HG02852 (cell line): ENCODE measurements around the gene IRX5.
A peak's percentile ranks its signal among the peaks of the same experiment; 100 is the strongest.

ENCODE experiments used
- ATAC-seq: cut with Tn5 transposase; IDR thresholded peaks from one replicate; pipeline ENCODE4 v1.9.1; 2021; ENCODE audit warnings: mild to moderate bottlenecking, moderate library complexity; ENCODE audit not compliant: unreplicated experiment

IRX5 gene

DNA sequence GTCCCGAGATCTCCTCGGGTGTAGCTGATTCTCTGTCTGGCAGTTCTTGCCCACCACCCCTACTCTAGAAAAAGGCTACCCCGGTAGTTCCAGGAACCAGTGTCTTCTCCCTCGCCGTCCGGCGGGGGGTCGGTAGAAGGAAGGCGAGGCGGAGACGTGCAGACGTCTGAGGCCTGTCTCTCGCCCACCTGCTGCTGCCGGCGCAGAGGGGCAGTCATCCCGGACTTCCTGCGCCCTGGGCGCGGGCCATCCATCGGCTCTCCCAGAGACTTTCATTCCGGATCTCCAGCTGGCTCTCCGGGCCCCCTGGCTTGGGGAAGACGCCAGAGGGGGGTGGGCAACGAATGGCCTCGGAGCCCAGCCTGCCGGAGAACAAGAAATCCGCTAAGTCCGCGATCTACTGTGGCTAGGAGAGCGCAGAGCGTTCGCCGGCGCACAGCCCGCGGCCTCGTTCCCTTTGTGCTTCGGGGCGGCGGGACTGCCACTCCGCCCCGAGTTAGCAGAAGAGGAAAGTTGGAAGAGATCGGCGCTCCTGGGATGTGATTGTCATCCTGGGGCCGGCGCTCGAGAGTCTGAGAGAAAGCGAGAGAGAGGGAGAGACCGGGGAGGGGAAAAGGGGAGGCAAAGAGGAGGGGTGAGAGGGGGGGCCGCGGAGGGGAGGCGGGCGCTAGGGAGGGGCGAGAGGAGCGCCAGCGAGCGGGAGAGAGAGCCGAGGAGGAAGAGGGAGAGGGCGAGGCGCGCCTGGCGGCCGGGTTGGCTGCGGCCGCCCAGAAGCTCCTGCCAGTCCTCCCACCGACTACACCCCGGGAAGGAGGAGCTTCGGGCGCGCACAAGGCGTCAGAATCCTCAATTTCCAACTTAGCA, at the start of gene IRX5:
IRX5 (plus strand) TSS at position 861 of the 864 bp plus-strand sequence. CDS start 334 bp downstream, outside the sequence.
- ATAC-seq: no peak

DNA sequence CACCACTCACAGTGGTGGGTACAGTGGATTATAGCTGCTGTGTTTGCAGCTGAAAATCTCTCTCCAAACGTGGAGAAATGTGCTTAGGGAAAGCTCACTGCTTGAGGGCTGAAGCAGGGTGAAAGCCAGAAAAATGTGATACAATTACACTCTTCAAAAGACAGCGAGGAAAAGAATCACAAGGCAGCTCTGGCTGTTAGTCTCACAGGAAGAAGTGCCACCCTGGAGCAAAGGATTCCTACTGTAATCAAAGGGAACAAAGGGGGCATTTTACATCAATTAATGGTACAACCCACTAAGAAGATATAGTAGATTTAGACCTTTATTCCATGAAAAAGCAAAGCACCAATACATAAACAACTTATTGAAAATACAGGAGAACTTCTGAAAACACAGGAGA, 48.1 kb upstream of the IRX5 start:
- no peak for ATAC-seq

GRCh38 chr16:54883358-54883757, 47.3 kb upstream of the IRX5 start:
- ATAC-seq: no peak

- ATAC-seq: no peak
These were observed 44.6 kb upstream of the IRX5 start for GRCh38 chr16:54886078-54886477.

GRCh38 chr16:54890381-54890780, 40.3 kb upstream of the IRX5 start:
- no peak for ATAC-seq

- no peak for ATAC-seq
These were observed 39.3 kb upstream of the IRX5 start for GRCh38 chr16:54891346-54891745.

DNA sequence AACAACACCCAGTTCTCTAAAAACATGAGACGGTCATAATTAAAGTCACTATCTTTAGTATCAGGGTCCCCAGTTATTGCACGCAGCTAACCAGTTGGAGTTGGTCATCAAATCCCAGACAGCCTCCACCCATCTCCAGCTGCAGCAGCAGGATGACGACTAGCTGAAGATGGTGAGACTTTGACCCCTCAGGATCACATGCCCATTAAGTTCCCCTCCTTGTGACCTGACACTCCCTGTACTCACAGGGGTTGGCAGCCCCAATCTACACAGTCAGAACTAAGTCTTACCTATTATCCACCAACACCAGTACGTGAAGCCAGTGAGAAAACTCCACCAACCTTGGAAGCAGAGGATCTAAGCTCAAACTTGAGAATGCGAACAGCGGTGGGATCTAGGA, 37.7 kb upstream of the IRX5 start:
- no peak for ATAC-seq

GRCh38 chr16:54897930-54898329, 32.7 kb upstream of the IRX5 start:
- no peak for ATAC-seq

- no peak for ATAC-seq
These were observed 29.1 kb upstream of the IRX5 start for GRCh38 chr16:54901606-54902005.

DNA sequence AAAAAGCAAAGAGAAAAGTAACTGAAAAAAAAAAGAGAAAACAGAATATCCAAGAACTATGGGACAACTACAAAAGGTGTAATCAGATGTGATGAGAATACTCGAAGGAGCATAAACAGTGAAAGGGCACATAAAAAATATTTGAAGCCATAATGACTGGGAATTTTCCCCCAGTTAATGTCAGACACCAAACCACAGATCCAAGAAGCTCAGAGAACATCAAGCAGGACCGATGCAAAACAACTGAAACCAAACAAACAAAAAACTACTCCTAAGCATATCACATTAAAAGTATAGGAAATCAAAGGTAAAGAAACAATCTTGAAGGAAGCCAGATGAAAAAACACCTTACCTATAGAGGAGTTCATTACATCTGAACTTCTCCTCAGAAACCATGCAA, 27.6 kb upstream of the IRX5 start:
- ATAC-seq: no peak

GRCh38 chr16:54911079-54911478, 19.6 kb upstream of the IRX5 start:
- ATAC-seq: no peak

- no peak for ATAC-seq
These were observed 17.9 kb upstream of the IRX5 start for GRCh38 chr16:54912720-54913119.

- ATAC-seq: no peak
These were observed 9.3 kb upstream of the IRX5 start for GRCh38 chr16:54921206-54921824.

DNA sequence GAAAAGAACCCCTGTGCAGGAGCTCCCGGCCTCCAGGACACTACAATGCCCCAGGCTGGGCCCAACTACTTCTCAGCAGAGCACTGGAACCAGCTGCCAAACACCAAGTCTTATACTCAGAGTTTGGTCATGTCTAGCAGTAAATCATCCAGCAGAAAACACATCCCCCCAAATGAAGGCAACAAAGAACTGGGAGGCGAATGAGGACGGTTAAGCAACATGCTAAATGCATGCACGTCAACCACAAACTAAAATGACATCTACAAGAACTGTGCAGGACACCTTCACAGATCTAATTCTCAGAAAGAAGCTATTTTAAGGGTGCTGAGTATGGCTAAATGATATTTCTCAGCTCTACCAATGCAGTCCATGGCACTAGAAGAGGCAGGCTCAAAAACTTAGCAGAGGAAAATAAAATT, 7.6 kb upstream of the IRX5 start:
- ATAC-seq: no peak

DNA sequence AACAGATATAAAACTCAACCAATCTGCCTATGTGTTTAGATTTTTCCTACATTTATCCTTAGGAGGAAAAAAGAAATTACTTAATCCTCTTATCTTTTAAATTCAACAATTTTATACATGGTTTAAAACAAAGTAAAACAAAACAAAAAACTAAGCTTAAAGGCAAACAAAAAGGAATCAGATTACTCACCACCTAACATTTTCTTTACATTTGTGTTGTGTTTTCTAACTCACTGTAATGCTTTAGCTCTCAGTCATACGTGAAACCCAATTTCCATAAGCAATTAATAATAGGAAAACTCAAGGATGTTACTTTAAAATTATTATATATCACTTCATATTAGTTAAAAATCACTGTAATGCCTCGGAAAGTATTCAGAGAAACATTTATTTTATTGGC, 6.7 kb upstream of the IRX5 start:
- ATAC-seq: no peak

- ATAC-seq: no peak
These were observed 4.4 kb upstream of the IRX5 start for GRCh38 chr16:54926166-54926838.

DNA sequence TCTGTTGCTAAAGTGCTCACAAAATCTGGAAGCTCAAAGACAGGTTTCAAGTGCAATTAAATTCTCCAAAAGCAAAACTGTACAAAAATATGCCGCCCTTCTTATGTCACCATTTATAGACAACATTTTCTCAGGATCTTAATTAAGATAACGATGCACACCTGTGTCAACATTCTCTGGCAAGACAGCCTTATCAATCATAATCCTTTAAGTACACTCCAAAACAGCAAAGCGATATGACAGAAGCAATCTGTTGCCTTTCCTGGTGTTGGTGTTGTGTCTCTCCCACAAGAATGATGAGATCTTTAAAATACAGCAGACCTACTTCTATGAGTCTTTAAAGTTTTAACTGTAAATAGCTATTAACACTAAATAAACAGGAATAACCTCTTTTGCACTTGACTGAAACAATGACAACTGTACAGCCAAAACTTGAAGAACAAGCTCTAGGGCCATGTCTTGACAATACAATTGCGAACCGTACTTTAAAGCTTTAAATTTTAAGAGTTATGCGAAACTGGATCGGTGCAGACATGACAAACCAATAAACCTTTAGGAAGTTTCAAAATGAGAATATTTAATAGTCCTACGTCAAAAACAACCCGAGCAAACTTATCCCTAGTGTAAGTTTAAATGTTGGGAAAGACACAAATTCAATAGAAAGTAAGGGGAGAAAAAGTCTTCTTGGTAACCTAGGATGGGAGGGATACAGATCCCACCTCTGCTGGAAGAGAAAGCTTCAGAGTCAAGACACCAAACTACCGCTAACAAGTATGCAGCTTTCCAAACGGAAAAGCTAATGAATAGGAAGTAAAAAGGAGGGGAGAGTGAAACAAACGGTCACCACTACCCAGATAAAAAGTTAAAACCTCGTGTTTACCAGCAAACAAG, 3.3 kb upstream of the IRX5 start:
- ATAC-seq: no peak

DNA sequence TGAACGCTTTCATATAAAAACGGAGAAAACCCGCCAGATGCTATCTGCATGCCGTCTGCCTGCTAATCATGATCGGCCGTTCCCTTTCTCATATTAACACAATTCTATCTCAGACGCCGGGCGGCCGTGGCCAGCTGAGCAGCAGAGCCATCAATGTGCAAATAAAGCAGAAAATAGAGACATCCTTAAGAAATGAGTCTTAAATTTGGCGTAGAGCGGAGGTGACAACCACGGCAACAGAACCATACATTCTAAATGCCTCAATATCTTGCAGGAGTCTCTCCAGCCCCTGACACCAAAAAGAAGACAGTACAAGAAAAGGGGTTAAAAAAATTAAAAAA, 2.7 kb upstream of the IRX5 start:
- no peak for ATAC-seq

GRCh38 chr16:54928411-54929089, 2.1 kb upstream of the IRX5 start:
- ATAC-seq: peak; percentile 49
